Measurements from ENCODE around the gene CORO2B. TPM values are rescaled to one million over a fixed set of nuclear protein-coding genes. Genes with fewer than 3 reads are reported as not detected.
"Not testable (repeated sequence)": the region's sequence is repeated elsewhere in the genome, so short reads cannot be mapped to it uniquely, and the experiment has no call there.

Gene CORO2B
- total RNA-seq, 2 experiments from 2014 or later: 0.07 to 0.19 TPM

DNA sequence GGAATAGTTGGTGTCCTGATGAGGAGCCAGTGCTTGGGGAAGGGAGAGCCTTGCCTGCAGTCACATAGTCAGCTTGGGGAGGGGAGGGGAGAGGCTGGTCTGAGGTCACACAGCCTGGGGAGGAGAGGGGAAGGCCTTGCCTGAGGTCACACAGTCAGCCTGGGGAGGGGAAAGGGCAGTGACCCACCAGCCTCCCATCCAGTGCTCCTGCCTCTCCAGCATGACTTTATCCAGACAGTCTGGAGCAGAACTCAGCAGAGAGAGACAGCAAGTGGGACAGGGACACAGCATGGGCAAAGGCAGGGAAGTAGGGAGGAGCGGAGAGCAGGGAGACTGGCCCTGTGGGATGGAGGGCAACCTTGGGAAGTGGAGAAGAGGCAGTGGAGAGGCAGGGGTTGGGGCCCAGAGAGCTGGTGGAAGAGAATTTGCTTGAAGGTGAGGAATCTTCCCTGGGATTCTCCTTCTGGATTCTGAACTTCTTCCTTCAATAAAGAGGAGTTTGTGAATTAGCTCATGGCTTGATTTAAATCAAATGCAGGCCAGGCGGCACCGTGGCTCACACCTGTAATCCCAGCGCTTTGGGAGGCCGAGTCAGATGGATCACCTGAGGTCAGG lies 64.5 kb downstream of the CORO2B start:
- no peaks in the 10 kb centered on the region for H3K9me3 Mint-ChIP-seq
- no peak for DNase-seq
- no peak overlapping the region for H3K4me3 Mint-ChIP-seq
- peaks cover 3% of the 10 kb centered on the region for H3K27me3 Mint-ChIP-seq
- intact Hi-C loops (cut with micrococcal nuclease): no loop called here
- H3K4me1 Mint-ChIP-seq (ENCODE audit: low read depth): no peaks in the 10 kb centered on the region
- ChIA-PET POLR2A (no interaction called here), CTCF (interaction anchor here (1.4 to 2.7 kb wide), 2 partner anchors 8 to 93 kb away, joined by 4 to 7 read pairs; no protein-coding TSS in a partner anchor)
- no peaks in the 10 kb centered on the region for H3K36me3 Mint-ChIP-seq
- no peak overlapping the region for H3K27ac Mint-ChIP-seq

DNA sequence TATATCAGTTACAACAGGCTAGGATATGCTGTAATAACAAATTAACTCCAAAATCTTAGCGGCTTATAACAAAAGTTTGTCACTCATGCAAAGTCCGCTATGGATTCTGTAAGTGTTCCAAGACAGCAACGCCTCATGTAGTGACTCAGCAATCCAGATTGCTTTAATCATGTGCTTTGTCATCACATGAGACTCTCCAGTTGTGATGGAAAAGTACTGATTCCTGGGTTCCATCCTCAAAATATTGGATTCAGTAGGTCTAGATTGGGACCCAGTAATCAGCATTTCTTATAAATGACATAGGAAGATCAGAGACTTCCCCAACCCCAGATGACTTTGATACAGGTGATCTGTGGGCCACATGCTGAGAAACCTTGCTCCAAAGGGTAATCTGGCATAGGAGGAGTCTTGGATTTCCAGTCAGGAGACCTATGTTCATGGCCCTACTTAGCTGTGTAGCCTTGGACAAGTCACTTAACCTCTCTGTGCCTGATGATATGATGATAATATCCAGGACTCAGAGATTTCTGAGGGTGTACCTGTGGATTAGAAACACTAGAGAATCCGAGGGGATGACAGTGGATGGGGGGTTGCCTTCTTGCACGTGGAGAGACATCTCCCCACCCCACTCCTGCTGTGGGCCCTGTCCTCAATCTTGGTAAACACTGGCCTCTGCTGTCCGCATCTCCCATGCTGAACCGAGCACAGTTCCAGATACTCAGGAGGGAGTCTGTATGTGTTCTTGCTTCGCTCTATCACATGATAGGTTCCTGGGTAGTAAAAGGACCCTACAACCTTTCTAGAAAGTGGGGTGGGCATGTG lies 65.5 kb downstream of the CORO2B start:
- intact Hi-C loops (cut with micrococcal nuclease): no loop called here
- ChIA-PET POLR2A (no interaction called here), CTCF (interaction anchor here (1.4 to 2.7 kb wide), 2 partner anchors 7 to 94 kb away, joined by 4 to 7 read pairs; no protein-coding TSS in a partner anchor)
- no peak for DNase-seq
- Mint-ChIP-seq H3K4me3 (no peak overlapping the region), H3K27ac (no peak overlapping the region), H3K36me3 (no peaks in the 10 kb centered on the region), H3K4me1 (ENCODE audit: low read depth) (no peaks in the 10 kb centered on the region), H3K27me3 (peaks cover 3% of the 10 kb centered on the region), H3K9me3 (no peaks in the 10 kb centered on the region)

DNA sequence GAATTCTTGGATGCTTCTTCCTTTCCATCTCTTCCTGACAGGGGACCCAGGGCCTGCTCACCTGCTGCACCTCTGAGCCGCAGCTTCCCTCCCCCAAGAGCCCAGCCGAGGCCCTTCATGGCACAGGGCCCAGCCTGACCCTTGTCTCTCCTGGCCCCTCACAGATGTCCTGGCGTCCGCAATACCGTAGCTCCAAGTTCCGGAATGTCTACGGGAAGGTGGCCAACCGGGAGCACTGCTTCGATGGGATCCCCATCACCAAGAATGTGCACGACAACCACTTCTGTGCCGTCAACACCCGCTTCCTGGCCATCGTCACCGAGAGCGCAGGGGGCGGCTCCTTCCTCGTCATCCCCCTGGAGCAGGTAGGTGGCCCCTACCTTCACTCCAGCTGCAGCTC lies 66.2 kb downstream of the CORO2B start:
- no peak for DNase-seq
- no peak overlapping the region for H3K27ac Mint-ChIP-seq
- peaks cover 3% of the 10 kb centered on the region for H3K27me3 Mint-ChIP-seq
- no peak overlapping the region for H3K4me3 Mint-ChIP-seq
- POLR2A ChIA-PET: no interaction called here
- no peaks in the 10 kb centered on the region for H3K9me3 Mint-ChIP-seq
- no peaks in the 10 kb centered on the region for H3K4me1 Mint-ChIP-seq (ENCODE audit: low read depth)
- CTCF ChIA-PET: interaction anchor here (2.7 kb wide), 1 partner anchor 95 kb away, joined by 7 read pairs; no protein-coding TSS in a partner anchor
- no peaks in the 10 kb centered on the region for H3K36me3 Mint-ChIP-seq
- intact Hi-C loops (cut with micrococcal nuclease): no loop called here

DNA sequence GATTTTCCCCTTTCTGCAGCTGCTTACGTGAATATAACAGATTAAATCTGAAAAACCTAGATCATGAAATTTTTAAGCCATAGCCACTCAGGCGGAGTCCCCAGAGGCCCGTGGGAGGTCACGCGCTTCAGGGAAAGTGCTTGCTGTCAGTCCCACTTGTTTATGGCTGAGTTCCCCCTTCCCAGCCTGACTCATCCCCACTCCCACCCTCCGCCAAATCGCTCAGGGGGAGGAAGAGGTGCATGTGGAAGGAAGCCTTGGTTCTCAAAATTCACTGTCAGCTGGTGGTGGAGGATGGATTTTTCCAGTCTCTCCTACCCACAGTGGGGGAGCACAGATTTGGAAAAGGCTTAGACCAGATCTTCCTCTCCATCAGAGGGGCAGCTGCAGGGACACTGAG lies 67.4 kb downstream of the CORO2B start:
- H3K9me3 Mint-ChIP-seq: no peaks in the 10 kb centered on the region
- no peaks in the 10 kb centered on the region for H3K36me3 Mint-ChIP-seq
- intact Hi-C loops (cut with micrococcal nuclease): no loop called here
- DNase-seq: no peak
- H3K4me1 Mint-ChIP-seq (ENCODE audit: low read depth): no peaks in the 10 kb centered on the region
- no peak overlapping the region for H3K4me3 Mint-ChIP-seq
- CTCF ChIA-PET: interaction anchor here (0.9 to 1.4 kb wide), 2 partner anchors 8 to 87 kb away, joined by 3 to 4 read pairs; no protein-coding TSS in a partner anchor
- H3K27me3 Mint-ChIP-seq: peaks cover 3% of the 10 kb centered on the region
- POLR2A ChIA-PET: no interaction called here
- no peak overlapping the region for H3K27ac Mint-ChIP-seq

DNA sequence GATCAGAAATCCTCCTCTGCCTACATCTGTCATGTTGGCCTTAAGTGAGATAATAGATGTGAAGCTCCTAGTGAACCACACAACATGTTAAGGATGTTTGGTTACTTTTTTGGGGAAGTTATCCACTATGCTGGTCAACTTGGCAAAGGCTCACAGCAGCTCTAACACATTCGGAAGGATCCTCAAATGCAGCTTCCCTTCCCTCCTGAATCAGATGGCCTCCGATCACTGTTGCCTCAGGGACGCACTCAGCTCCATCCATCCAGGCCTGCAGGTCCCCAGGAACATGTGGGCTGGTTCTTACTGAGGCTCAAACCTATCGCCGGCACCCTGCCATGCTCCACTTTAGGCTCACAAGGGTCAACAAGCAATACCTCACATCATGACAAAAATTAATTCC lies 67.9 kb downstream of the CORO2B start:
- Mint-ChIP-seq H3K27ac (no peak overlapping the region), H3K36me3 (no peaks in the 10 kb centered on the region), H3K9me3 (no peaks in the 10 kb centered on the region), H3K27me3 (peaks cover 3% of the 10 kb centered on the region), H3K4me1 (ENCODE audit: low read depth) (no peaks in the 10 kb centered on the region), H3K4me3 (no peak overlapping the region)
- ChIA-PET CTCF (interaction anchor here (0.9 to 1.4 kb wide), 2 partner anchors 8 to 87 kb away, joined by 3 to 4 read pairs; no protein-coding TSS in a partner anchor), POLR2A (no interaction called here)
- DNase-seq: no peak
- intact Hi-C loops (cut with micrococcal nuclease): no loop called here

DNA sequence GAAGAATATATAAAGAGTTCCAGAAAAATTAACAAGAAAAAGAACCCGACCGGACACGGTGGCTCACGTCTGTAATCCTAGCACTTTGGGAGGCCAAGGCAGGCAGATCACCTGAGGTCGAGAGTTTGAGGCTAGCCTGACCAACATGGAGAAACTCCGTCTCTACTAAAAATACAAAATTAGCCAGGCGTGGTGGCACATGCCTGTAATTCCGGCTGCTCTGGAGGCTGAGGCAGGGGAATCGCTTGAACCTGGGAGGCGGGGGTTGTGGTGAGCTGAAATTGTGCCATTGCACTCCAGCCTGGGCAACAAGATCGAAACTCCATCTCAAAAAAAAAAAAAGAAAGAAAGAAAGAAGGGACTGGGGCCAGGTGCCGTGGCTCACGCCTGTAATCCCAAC lies 68.6 kb downstream of the CORO2B start:
- H3K27me3 Mint-ChIP-seq; POLR2A ChIA-PET; DNase-seq; H3K9me3 Mint-ChIP-seq; intact Hi-C loops (cut with micrococcal nuclease); H3K4me3 Mint-ChIP-seq; H3K36me3 Mint-ChIP-seq; H3K27ac Mint-ChIP-seq; CTCF ChIA-PET; H3K4me1 Mint-ChIP-seq (ENCODE audit: low read depth): not testable (repeated sequence)

DNA sequence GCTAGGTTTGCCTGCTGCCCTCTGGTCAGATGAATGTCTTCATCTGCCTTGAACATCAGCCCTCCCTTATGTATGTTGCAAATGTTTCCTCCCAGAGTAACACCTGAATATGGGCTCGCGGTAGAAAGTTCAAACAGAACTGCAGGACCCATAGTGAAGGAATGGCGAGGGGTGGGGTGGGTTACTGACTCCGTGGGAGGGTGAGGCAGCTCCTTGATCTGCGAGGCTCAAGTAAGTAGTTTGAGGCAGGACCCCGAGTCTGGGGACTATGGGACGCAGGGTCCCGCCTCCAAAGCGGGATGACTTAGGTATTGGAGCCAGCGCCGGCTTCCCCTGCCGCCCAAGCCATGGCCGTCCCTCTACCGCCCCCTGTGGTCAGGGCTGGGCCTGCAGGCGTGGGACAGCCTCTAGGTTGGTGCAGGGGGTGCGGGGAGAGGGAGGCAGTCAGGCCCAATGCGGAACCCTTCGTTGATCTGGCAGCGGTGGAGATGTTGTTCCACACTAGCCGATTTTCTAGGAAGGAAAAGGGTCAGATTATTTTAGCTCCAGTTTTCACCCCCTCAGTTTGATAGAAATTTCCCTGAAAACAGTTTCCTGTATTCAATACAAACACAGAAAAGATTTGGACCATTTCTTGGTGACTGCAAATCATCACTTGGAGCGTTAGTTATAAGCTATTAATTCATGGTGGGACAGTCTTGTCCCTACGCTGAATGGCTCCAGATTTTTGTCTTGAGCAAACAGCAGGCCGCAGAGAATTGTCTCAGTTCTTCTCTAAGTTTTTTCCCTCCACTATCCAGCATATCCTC lies 72.3 kb downstream of the CORO2B start:
- no peaks in the 10 kb centered on the region for H3K9me3 Mint-ChIP-seq
- no peaks in the 10 kb centered on the region for H3K4me1 Mint-ChIP-seq (ENCODE audit: low read depth)
- DNase-seq: peak; percentile 60
- intact Hi-C loops (cut with micrococcal nuclease): no loop called here
- no peak overlapping the region for H3K27ac Mint-ChIP-seq
- H3K4me3 Mint-ChIP-seq: no peak overlapping the region
- no peaks in the 10 kb centered on the region for H3K36me3 Mint-ChIP-seq
- CTCF ChIA-PET: interaction anchor here (0.6 to 2.7 kb wide), 15 partner anchors 8 to 397 kb away, joined by 3 to 19 read pairs (median 3); no protein-coding TSS in a partner anchor
- H3K27me3 Mint-ChIP-seq: no peaks in the 10 kb centered on the region
- POLR2A ChIA-PET: no interaction called here

DNA sequence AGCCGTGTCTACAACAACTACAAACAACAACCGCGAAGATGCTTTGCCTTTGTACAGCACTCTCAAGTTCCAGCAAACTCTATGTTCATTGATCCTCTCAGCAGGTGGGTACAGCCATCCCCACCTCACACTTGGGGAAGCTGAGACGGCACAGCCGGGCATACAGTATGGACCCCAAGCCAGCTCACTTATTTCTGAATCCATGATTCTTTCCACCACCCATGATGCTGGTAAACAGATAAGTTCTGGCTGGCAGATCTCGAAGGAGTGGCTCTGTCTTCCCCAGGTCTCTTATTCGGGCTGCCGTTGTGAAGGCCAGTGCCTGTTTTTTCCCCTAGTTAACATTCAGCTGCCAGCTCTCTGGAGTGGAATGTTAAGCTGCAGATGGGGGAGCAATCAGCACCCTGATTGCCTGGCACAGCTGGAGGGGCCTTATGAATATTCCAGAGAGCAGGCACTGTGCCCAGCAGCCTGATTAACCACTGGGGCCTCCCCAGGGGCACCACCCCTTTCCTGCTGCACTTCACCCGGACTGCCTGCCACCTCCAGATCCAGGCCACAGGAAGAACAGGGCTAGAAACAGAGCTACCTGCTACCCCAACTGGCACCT lies 73.2 kb downstream of the CORO2B start:
- no peak overlapping the region for H3K27ac Mint-ChIP-seq
- H3K36me3 Mint-ChIP-seq: no peaks in the 10 kb centered on the region
- no peaks in the 10 kb centered on the region for H3K9me3 Mint-ChIP-seq
- H3K4me1 Mint-ChIP-seq (ENCODE audit: low read depth): no peaks in the 10 kb centered on the region
- DNase-seq: no peak
- H3K27me3 Mint-ChIP-seq: no peaks in the 10 kb centered on the region
- intact Hi-C loops (cut with micrococcal nuclease): no loop called here
- ChIA-PET CTCF (interaction anchor here (0.6 to 2.7 kb wide), 14 partner anchors 9 to 398 kb away, joined by 3 to 19 read pairs (median 3); no protein-coding TSS in a partner anchor), POLR2A (no interaction called here)
- H3K4me3 Mint-ChIP-seq: no peak overlapping the region

DNA sequence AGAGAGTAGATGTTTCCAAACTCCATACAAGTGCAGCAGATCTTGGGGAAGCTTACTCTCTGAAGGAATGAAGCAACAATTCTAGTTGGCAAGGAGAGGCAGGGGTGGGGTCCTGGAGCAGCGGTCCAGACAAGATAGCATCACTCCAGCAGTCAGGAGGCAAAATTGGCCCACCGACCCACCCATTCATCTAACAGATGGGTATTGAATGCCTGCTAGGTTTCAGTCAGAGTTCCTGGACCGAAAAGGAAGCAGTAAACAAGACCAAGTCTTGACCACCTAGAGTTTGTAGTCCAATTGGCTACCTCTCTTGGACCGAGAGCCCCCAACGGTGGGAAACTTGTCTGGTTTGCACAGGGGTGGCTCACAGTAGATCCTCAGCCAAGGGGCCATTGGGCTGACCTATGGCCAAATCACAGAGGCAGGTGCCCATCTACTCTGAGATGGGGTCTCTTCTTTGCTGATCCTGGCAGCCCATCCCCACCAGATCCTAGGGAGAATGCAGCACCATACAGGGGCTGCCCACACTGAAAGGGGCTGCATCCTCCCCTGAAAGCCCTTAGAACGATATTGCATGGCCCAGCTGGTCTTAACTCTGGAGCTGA lies 74.3 kb downstream of the CORO2B start:
- Mint-ChIP-seq H3K36me3 (no peaks in the 10 kb centered on the region), H3K4me3 (no peak overlapping the region), H3K9me3 (no peaks in the 10 kb centered on the region), H3K27ac (no peak overlapping the region), H3K27me3 (no peaks in the 10 kb centered on the region), H3K4me1 (ENCODE audit: low read depth) (no peaks in the 10 kb centered on the region)
- no peak for DNase-seq
- CTCF ChIA-PET: interaction anchor here (0.8 to 1.3 kb wide), 2 partner anchors 23 to 94 kb away, joined by 3 to 6 read pairs; no protein-coding TSS in a partner anchor
- intact Hi-C loops (cut with micrococcal nuclease): no loop called here
- POLR2A ChIA-PET: no interaction called here

DNA sequence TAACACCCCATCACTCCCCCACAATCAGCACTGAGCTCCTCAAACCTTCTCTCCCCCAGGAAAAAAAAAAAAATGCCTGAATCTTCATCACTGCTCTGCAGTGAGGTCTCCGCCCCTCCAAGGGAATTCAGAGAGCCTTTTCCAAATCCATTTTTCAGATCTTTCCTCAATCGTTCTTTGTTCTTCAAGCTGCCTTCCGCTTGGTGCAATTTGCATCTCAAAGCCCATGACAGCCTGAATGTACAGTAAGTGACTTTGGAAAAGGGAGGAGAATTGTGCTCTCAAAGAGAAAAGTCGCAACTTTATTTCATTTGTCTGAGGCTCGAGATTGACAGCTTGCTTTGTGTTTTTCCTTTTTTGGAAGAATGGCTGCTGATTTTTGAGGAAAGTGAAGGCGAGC lies 75.0 kb downstream of the CORO2B start:
- Mint-ChIP-seq H3K36me3 (no peaks in the 10 kb centered on the region), H3K27me3 (no peaks in the 10 kb centered on the region), H3K4me1 (ENCODE audit: low read depth) (no peaks in the 10 kb centered on the region), H3K4me3 (no peak overlapping the region), H3K9me3 (no peaks in the 10 kb centered on the region), H3K27ac (no peak overlapping the region)
- intact Hi-C loops (cut with micrococcal nuclease): no loop called here
- CTCF ChIA-PET: interaction anchor here (0.5 to 1.3 kb wide), 4 partner anchors 7 to 94 kb away, joined by 3 to 6 read pairs (median 3); no protein-coding TSS in a partner anchor
- POLR2A ChIA-PET: no interaction called here
- DNase-seq: no peak

DNA sequence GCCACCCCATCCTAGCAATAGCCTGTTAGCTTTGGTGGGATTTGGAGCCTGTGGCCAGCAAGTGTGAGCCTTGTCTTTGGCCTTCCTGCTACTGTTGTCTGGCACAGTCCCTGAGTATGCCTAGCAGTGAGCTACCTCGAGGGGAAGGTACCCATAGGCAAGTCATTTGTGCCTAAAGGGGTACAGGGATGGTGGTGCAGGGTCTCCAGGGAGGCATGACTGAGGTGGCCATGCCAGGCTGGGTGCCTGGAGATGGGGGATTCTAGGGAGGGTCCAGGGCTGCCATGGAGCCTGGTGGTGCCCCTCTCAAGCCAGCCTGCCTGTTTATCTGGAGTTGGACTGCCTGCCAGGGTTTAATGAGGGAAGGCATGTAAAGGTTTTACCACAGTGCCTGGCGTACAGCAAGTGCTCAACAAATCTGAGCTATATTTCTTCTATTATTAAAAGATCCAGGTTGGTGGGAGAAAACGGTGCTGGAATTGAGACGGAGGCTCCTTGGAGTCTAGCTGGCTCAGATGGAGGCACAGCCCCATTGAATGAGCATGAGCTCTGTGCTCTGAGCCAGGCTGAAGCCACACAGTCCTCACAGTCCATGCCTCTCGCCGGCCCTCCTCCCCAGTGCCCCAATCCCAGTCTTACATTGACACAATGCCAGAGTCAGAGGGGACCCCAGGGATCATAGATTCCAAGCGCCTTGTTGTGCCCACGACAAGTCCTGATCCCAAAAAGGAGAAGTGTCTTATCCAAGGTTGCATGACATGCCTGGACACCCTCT lies 76.2 kb downstream of the CORO2B start:
- Mint-ChIP-seq H3K9me3 (no peaks in the 10 kb centered on the region), H3K4me3 (no peak overlapping the region), H3K36me3 (no peaks in the 10 kb centered on the region), H3K27me3 (no peaks in the 10 kb centered on the region), H3K27ac (no peak overlapping the region), H3K4me1 (ENCODE audit: low read depth) (no peaks in the 10 kb centered on the region)
- POLR2A ChIA-PET: no interaction called here
- CTCF ChIA-PET: interaction anchor here (1.2 to 1.3 kb wide), 2 partner anchors 9 to 95 kb away, joined by 3 to 6 read pairs; no protein-coding TSS in a partner anchor
- DNase-seq: no peak
- intact Hi-C loops (cut with micrococcal nuclease): no loop called here

Measured in activated CD4-positive, alpha-beta memory T cell treated with anti-CD3 and anti-CD28 coated beads for 36 hours (primary cell).